CD4-positive, alpha-beta T cell treated with Interleukin-12 subunit alpha and Interleukin-12 subunit beta, for 1 hour (primary cell): ENCODE data around the gene CDNF.
"Not testable (repeated sequence)": the region's sequence is repeated elsewhere in the genome, so short reads cannot be mapped to it uniquely, and the experiment has no call there.

Experiments used
- DNase-seq: peaks from one replicate; pipeline ENCODE4 v3.0.0-alpha.2; 2020

Gene CDNF

GRCh38 chr10:14837757-14838581, at the start of gene CDNF, which contains the start of the genes HSPA14 and MSANTD7:
CDNF (minus strand) TSS chr10:14838037; CDS start chr10:14837946, 91 bp downstream.
HSPA14 (plus strand) TSS chr10:14838306; CDS start chr10:14838403, 97 bp downstream.
MSANTD7 (plus strand) TSS chr10:14838306; CDS start chr10:14842285, 3,979 bp downstream.
- DNase-seq, result peak; percentile 99

GRCh38 chr10:14884082-14884481, 46.2 kb upstream of the CDNF start:
- no peak for DNase-seq

- DNase-seq, result no peak
Measured at GRCh38 chr10:14880229-14880628, 42.4 kb upstream of the CDNF start.

GRCh38 chr10:14879928-14880193, 42.0 kb upstream of the CDNF start:
- DNase-seq, result no peak

- DNase-seq, result peak; percentile 43
Measured at GRCh38 chr10:14879124-14879927, 41.5 kb upstream of the CDNF start.

- peak; percentile 94 for DNase-seq
Measured at GRCh38 chr10:14878266-14879123, 40.7 kb upstream of the CDNF start, which contains the start of gene SUV39H2. SUV39H2 (plus strand) TSS chr10:14878866; CDS start chr10:14878889, 23 bp downstream.

GRCh38 chr10:14876764-14877163, 38.9 kb upstream of the CDNF start:
- no peak for DNase-seq

GRCh38 chr10:14875941-14876340, 38.1 kb upstream of the CDNF start:
- no peak for DNase-seq

- no peak for DNase-seq
Measured at GRCh38 chr10:14873090-14873760, 35.4 kb upstream of the CDNF start.

- not testable (repeated sequence) for DNase-seq
Measured at GRCh38 chr10:14864871-14865270, 27.0 kb upstream of the CDNF start.

GRCh38 chr10:14864466-14864865, 26.6 kb upstream of the CDNF start:
- not testable (repeated sequence) for DNase-seq

GRCh38 chr10:14860791-14861190, 23.0 kb upstream of the CDNF start:
- no peak for DNase-seq

- no peak for DNase-seq
Measured at GRCh38 chr10:14859775-14860174, 21.9 kb upstream of the CDNF start.

- no peak for DNase-seq
Measured at GRCh38 chr10:14859043-14859442, 21.2 kb upstream of the CDNF start.

GRCh38 chr10:14858338-14858960, 20.6 kb upstream of the CDNF start:
- no peak for DNase-seq

GRCh38 chr10:14855453-14855852, 17.6 kb upstream of the CDNF start:
- no peak for DNase-seq

GRCh38 chr10:14852236-14852635, 14.4 kb upstream of the CDNF start:
- no peak for DNase-seq

- no peak for DNase-seq
Measured at GRCh38 chr10:14844948-14845347, 7.1 kb upstream of the CDNF start.

GRCh38 chr10:14843327-14843988, 5.6 kb upstream of the CDNF start:
- DNase-seq, result no peak

- DNase-seq, result no peak
Measured at GRCh38 chr10:14840178-14840577, 2.3 kb upstream of the CDNF start.

GRCh38 chr10:14839305-14839695, 1.5 kb upstream of the CDNF start:
- no peak for DNase-seq
